ENCODE data around the gene CCDC106.
A peak's percentile ranks its signal among the peaks of the same experiment; 100 is the strongest.

Gene CCDC106

DNA sequence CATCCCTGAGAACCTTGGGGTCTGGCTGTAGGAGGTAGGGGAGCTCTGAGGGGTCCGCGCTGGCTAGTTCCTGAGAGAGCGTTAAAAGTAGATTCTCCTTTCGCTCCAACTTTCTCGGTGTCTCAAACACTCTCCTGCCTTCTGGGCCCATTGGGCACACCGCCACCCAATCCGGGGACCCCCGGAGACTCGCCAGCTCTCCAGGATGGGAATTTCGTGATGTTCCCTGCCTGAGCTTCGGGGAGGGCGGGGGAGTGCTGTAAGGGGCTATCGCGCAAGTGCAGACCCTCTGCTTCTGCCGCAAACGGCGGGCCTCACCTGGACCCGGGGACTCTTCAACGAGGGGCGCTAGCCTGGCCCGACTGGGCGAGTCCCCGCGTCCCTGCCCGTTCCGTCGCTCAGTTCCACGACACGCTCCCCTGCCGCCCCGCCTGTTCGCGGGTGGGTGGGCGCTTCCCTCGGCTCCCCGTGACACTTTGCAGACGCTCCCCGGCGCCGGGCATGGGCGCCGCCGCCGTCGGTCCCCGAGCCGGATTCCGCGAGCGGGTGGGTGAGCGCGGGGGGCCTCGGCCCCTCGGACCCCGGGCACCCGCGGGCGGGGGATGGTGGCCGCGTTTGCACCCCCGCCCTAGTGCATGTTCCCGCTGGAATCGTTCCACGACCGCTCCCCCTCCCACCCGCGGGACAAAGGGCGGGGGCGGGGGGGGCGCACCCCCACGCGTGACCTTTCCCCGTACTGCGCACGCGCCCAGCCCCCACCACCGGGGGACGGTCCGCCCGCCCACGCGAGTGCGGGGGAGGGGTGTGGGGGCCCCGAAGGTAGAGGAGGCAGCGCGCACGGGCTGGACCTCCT is at the start of gene CCDC106:
Gene CCDC106 (plus strand): TSS at position 481 of the 853 bp plus-strand sequence. CDS start 835 bp downstream, outside the sequence.
- DNase-seq (ENCODE audit: extremely low read depth, low read depth) = no peak
- TF ChIP-seq, protein P1, sequence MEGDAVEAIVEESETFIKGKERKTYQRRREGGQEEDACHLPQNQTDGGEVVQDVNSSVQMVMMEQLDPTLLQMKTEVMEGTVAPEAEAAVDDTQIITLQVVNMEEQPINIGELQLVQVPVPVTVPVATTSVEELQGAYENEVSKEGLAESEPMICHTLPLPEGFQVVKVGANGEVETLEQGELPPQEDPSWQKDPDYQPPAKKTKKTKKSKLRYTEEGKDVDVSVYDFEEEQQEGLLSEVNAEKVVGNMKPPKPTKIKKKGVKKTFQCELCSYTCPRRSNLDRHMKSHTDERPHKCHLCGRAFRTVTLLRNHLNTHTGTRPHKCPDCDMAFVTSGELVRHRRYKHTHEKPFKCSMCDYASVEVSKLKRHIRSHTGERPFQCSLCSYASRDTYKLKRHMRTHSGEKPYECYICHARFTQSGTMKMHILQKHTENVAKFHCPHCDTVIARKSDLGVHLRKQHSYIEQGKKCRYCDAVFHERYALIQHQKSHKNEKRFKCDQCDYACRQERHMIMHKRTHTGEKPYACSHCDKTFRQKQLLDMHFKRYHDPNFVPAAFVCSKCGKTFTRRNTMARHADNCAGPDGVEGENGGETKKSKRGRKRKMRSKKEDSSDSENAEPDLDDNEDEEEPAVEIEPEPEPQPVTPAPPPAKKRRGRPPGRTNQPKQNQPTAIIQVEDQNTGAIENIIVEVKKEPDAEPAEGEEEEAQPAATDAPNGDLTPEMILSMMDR (IDR thresholded peaks at IDR 0.05; ENCODE audit: low read depth, low read length, missing control alignments) = no peak
- H3K4me3 ChIP-seq (replicated peaks; ENCODE audit: low read depth, low read length) = peak within 1 kb of the TSS; percentile 72

DNA sequence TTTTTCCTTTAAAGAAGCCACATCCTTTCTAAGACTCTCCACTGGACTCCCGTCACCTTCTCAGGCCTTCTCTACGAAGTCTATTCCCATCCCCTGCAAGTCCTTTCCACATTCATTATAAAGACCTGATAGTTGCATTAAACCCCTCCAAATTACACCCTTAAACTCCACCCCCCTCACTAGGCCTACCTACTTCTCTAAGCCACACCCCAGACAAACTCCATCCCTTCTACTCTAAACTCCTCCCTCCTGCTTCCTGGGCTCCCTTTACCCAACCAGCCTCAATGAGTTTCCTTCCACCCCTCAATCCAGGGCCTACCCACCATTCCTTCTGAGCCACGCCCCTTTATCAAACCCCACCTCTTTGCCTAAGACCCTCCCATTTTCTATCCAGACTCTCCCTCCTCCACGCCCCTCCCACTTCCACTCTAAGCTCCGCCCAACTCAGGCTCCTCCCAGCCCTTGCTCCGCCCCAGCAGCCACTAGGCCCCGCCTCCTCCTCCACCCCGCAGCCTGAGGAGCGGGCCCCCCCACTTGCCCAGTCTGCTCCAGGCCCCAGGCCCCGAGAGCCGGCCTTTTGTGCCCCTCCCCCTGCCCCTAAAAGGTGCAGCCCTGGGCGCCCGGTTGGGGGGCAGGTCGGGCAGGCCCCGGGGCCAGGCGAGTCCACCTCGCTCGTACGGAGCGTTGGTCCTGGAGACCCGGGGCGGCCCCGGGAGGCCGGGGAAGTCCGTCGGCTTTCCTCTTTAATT is 49.1 kb upstream of the CCDC106 start:
- H3K4me3 ChIP-seq (replicated peaks; ENCODE audit: low read depth, low read length) = peak overlapping the region; percentile 80
- DNase-seq (ENCODE audit: extremely low read depth, low read depth) = peak; percentile 87
- TF ChIP-seq, protein P1 (IDR thresholded peaks at IDR 0.05; ENCODE audit: low read depth, low read length, missing control alignments) = no peak

DNA sequence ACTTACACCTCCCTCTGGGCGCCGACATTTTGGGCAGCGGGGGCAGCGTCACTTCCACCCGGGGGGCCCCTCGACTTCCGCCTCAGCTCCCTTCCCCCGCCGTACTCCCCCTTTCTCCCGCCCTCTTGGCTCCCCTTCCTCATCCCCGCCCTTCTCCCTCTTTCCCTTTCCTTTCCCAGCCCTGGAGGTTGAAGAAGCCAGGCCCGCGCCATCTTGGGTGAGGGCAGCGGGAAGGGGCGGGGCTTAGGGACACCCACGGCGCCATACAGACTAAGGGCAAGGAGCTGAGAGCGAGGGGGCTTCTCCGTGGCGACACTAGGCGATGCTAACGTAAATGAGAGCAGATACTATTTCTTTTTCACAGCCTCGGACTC is 48.6 kb upstream of the CCDC106 start, which contains the start of gene FIZ1:
Gene FIZ1 (minus strand): TSS at position 50 of the 374 bp plus-strand sequence. CDS start 1,652 bp downstream, outside the sequence.
- peak; percentile 92 for DNase-seq (ENCODE audit: extremely low read depth, low read depth)
- peak within 1 kb of the TSS; percentile 80 for H3K4me3 ChIP-seq (replicated peaks; ENCODE audit: low read depth, low read length)
- TF ChIP-seq, protein P1 (IDR thresholded peaks at IDR 0.05; ENCODE audit: low read depth, low read length, missing control alignments) = no peak

DNA sequence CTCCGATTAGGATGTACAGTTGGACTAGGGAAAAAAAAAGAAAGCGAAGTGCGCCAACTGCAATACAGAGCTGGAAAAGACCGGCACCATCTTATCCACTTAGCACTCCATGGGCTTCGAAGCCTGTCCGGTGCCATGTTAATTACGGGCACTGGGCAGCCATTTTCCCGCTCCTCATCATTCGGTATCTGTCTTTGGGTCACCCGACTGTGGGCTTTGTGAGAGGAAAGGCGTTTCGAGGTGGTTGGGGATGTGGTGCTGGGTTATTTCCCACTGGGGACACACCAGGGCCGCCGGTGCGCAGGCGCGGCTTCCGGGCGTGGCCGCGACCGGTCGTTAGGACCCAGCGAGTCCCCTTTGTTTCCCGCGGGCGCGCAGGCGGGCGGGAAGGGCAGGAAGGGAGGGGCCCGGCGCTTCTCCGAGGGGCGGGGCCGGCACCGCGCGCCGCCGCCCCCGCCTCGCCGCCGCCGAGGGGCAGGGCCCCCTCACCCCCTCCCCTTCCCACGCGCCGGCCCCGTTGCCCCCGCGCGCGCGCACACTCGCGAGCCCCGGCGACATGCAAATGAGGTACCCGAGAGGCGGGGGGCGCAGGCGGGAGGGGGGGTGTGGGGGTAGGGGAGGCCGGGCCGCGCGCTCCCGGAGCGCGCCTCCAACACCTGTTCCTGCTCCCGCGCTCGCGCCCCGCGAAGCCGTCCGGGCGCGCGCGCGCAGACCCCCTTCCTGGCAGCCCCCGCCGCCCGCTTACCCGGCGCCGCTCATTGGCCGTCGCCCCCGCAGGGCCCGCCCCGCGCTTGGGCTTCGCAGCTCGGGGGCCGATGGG is 48.0 kb upstream of the CCDC106 start, which contains the start of gene ZNF524:
Gene ZNF524 (plus strand): TSS at position 447 of the 820 bp plus-strand sequence. CDS start 1,825 bp downstream, outside the sequence.
- DNase-seq (ENCODE audit: extremely low read depth, low read depth) = peak; percentile 63
- peak within 1 kb of the TSS; percentile 80 for H3K4me3 ChIP-seq (replicated peaks; ENCODE audit: low read depth, low read length)
- TF ChIP-seq, protein P1 (IDR thresholded peaks at IDR 0.05; ENCODE audit: low read depth, low read length, missing control alignments) = no peak

DNA sequence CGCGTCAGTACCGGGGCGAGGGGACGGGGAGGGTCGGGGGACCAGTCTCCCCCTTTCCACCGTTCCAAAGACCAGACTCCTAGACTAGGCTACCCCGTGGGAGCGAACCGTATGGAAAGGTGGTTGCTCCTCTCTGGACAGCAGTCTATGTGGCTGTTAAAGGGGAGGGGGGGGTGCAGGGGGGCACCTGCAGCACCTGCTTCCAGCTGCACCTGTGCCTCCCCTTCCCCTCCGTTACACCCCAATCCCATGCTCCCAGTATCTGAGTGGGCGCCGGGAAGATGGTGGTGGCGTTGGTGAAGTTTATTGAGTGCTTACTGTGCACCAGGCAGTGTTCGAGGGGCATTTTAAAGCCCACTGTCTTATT is 47.4 kb upstream of the CCDC106 start:
- TF ChIP-seq, protein P1 (IDR thresholded peaks at IDR 0.05; ENCODE audit: low read depth, low read length, missing control alignments) = no peak
- no peak for DNase-seq (ENCODE audit: extremely low read depth, low read depth)
- peak overlapping the region; percentile 80 for H3K4me3 ChIP-seq (replicated peaks; ENCODE audit: low read depth, low read length)

DNA sequence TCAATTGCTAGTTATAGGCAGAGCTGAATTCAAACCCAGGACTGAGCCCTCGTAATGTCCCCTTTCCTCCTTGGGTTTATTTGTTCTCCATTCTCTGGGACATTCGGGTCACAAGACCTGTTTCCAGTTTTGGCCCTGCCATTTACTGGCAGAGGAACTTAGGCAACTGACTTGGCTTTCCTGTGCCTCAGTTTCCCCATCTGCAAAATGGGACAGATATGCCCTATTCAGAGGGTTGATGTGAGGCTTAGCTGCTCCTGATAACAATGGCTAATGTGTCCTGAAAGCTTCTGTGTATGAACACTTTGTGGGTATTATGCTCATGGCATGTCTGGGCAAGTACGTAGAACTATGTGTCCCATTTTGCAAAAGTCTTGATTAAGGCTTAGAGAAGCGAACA is 46.9 kb upstream of the CCDC106 start:
- H3K4me3 ChIP-seq (replicated peaks; ENCODE audit: low read depth, low read length) = peak overlapping the region; percentile 80
- TF ChIP-seq, protein P1 (IDR thresholded peaks at IDR 0.05; ENCODE audit: low read depth, low read length, missing control alignments) = no peak
- DNase-seq (ENCODE audit: extremely low read depth, low read depth) = no peak

Data from HFF-Myc (cell line).